HEK293T (cell line): ENCODE data around the gene DCTD.
"Not testable (repeated sequence)": the region's sequence is repeated elsewhere in the genome, so short reads cannot be mapped to it uniquely, and the experiment has no call there.

Experiments
- CTCF ChIA-PET: fragments of 350-600 bp; formaldehyde crosslinking; extraction: SDS; loops from one replicate; lab custom pipeline; 2021; ENCODE audit warnings: antibody characterized with exemption, inconsistent platforms; lab: Yijun Ruan, JAX
- POLR2A ChIA-PET: fragments of 350-600 bp; formaldehyde crosslinking; extraction: SDS; loops from one replicate; lab custom pipeline; 2020; ENCODE audit warnings: antibody characterized with exemption, inconsistent platforms; lab: Yijun Ruan, JAX
- DNase-seq: peaks from one replicate; pipeline ENCODE4 v3.0.0; 2012; ENCODE audit warnings: mixed read lengths; ENCODE audit errors: extremely low spot score
- ARNT ChIP-seq: fragments of 450-650 bp; IDR thresholded peaks from 2 replicates; pipeline ENCODE4 v1.6.1; 2017; ENCODE audit warnings: mild to moderate bottlenecking
- BHLHE40 ChIP-seq: fragments of 450-650 bp; IDR thresholded peaks from 2 replicates; pipeline ENCODE4 v1.6.1; 2016; ENCODE audit warnings: mild to moderate bottlenecking, moderate library complexity, borderline replicate concordance
- CTBP1 ChIP-seq: fragments of 450-650 bp; IDR thresholded peaks from 2 replicates; pipeline ENCODE4 v1.6.1; 2016; ENCODE audit warnings: borderline replicate concordance
- ELF4 ChIP-seq: fragments of 450-650 bp; IDR thresholded peaks from 2 replicates; pipeline ENCODE4 v1.6.1; 2017; ENCODE audit warnings: antibody characterized with exemption
- FOXA1 ChIP-seq: fragments of 450-650 bp; IDR thresholded peaks from 2 replicates; pipeline ENCODE4 v1.6.1; 2016; ENCODE audit warnings: mild to moderate bottlenecking
- FOXK2 ChIP-seq: fragments of 450-650 bp; IDR thresholded peaks from 2 replicates; pipeline ENCODE4 v1.6.1; 2016; ENCODE audit warnings: mild to moderate bottlenecking
- FOXM1 ChIP-seq: fragments of 450-650 bp; IDR thresholded peaks from 2 replicates; pipeline ENCODE4 v1.6.1; 2017; ENCODE audit warnings: mild to moderate bottlenecking, borderline replicate concordance
- HDGF ChIP-seq: fragments of 450-650 bp; IDR thresholded peaks from 2 replicates; pipeline ENCODE4 v1.6.1; 2017; ENCODE audit warnings: antibody characterized with exemption, borderline replicate concordance
- L3MBTL2 ChIP-seq: fragments of 450-650 bp; conservative IDR thresholded peaks from 2 replicates; pipeline ENCODE4 v1.6.1; 2016; ENCODE audit warnings: mild to moderate bottlenecking
- LEF1 ChIP-seq: fragments of 450-650 bp; IDR thresholded peaks from 2 replicates; pipeline ENCODE4 v1.6.1; 2017; ENCODE audit warnings: mild to moderate bottlenecking, borderline replicate concordance
- NFRKB ChIP-seq: fragments of 450-650 bp; IDR thresholded peaks from 2 replicates; pipeline ENCODE4 v1.6.1; 2016; ENCODE audit warnings: mild to moderate bottlenecking, moderate library complexity
- PKNOX1 ChIP-seq: fragments of 450-650 bp; IDR thresholded peaks from 2 replicates; pipeline ENCODE4 v1.6.1; 2016
- SP1 ChIP-seq: fragments of 450-650 bp; IDR thresholded peaks from 2 replicates; pipeline ENCODE4 v1.6.1; 2017
- SUZ12 ChIP-seq: fragments of 450-650 bp; IDR thresholded peaks from 2 replicates; pipeline ENCODE4 v1.6.1; 2016; ENCODE audit warnings: mild to moderate bottlenecking
- TARDBP ChIP-seq: fragments of 450-650 bp; IDR thresholded peaks from 2 replicates; pipeline ENCODE4 v1.6.1; 2016
- ZNF384 ChIP-seq: fragments of 450-650 bp; IDR thresholded peaks from 2 replicates; pipeline ENCODE4 v1.6.1; 2016

Gene DCTD

DNA sequence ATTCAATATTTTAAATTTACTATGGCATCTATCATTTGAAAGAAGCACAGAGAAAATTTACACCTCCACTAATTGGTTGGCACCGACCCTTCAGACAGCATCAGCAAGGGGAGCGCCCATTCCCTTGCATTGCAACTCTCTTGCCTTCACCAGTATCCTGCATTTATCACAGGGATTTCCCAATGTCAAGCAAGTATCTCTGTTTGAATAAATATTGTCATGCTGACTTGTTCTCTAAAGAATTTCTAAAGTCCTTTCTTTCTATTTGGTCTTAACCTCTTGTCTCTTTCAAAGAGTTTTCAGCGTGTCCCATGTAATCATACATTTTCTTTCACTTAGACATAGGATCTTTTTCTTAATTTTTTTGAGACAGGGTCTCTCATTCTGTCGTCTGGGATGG is 10.4 kb downstream of the DCTD start:
- no peak for TF ChIP-seq L3MBTL2
- no peak for TF ChIP-seq BHLHE40
- no peak for TF ChIP-seq NFRKB
- no peak for TF ChIP-seq ELF4
- no peak for TF ChIP-seq HDGF
- no peak for TF ChIP-seq PKNOX1
- TF ChIP-seq LEF1, result no peak
- no peak for TF ChIP-seq ZNF384
- TF ChIP-seq FOXM1, result no peak
- TF ChIP-seq ARNT, result no peak
- no peak for TF ChIP-seq FOXK2
- TF ChIP-seq FOXA1, result no peak
- TF ChIP-seq CTBP1, result no peak
- TF ChIP-seq SP1, result no peak
- ChIA-PET POLR2A (interaction anchor here (1.2 kb wide), 1 partner anchor 10 kb away, joined by 3 read pairs; no protein-coding TSS in a partner anchor), CTCF (no interaction called here)
- no peak for DNase-seq

DNA sequence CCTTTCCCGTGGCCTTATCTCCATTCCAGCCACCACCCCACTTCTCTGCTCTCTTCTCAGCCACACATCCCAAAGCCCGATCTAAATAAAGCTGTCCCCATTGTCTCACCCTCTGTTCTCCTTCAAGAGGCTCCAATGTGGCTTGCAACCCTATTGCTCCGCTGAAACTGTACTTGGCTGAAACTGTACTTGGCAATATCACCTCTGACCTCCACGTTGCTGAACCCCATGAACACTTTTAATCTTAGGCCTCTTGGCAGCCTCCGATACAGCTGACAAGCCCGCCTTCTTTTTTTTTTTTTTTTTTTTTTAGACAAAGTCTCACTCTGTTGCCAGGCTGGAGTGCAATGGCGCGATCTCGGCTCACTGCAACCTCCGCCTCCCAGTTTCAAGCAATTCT is 12.1 kb downstream of the DCTD start:
- no peak for DNase-seq
- POLR2A ChIA-PET, result interaction anchor here (1.3 kb wide), 1 partner anchor 11 kb away, joined by 3 read pairs; no protein-coding TSS in a partner anchor
- TF ChIP-seq LEF1 (no peak), CTBP1 (no peak), FOXA1 (no peak), ZNF384 (no peak), HDGF (no peak), PKNOX1 (no peak), BHLHE40 (no peak), FOXM1 (no peak), NFRKB (no peak), TARDBP (no peak), SUZ12 (no peak), ARNT (no peak), L3MBTL2 (no peak), ELF4 (no peak), FOXK2 (no peak), SP1 (no peak)
- CTCF ChIA-PET, result no interaction called here

DNA sequence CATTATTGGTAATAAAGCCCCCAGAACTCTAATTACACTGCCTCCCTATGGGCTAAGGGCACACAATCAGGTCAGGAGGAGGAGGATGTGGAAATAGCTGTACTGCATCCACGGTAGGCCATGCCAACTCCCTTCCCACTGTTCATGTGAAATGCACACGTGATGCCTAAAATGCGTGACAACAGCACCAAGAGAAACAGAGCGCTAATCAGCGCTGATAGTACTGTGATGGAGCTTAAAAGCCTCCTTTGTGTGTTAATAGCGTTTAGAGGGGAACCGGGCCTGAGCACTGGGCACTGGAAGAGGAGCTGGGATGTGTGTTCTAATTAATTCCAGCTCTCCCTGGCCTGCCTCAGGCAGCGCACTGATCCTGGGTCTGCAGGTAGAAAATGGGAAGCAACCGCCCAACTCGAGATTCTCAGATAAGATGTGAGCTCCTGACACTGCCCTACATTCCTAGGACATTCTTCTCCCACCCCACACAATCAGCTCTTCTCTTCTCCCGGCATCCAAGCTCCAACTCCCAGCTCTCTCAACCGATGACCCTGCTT is 12.9 kb downstream of the DCTD start:
- ChIA-PET POLR2A (interaction anchor here (1.0 to 1.3 kb wide), 2 partner anchors 11 to 14 kb away, joined by 3 read pairs; no protein-coding TSS in a partner anchor), CTCF (no interaction called here)
- no peak for TF ChIP-seq SUZ12
- TF ChIP-seq SP1, result no peak
- no peak for TF ChIP-seq TARDBP
- no peak for TF ChIP-seq PKNOX1
- no peak for TF ChIP-seq ARNT
- no peak for TF ChIP-seq ZNF384
- TF ChIP-seq LEF1, result no peak
- no peak for TF ChIP-seq HDGF
- no peak for TF ChIP-seq ELF4
- TF ChIP-seq BHLHE40, result no peak
- DNase-seq, result no peak

- ChIA-PET POLR2A (no interaction called here), CTCF (no interaction called here)
- TF ChIP-seq TARDBP (no peak), FOXK2 (no peak), LEF1 (no peak), HDGF (no peak), NFRKB (no peak), FOXM1 (no peak), ELF4 (no peak), ZNF384 (no peak), FOXA1 (no peak), PKNOX1 (no peak), SP1 (no peak), CTBP1 (no peak), BHLHE40 (no peak), L3MBTL2 (no peak), SUZ12 (no peak)
- DNase-seq, result no peak
Measured at GRCh38 chr4:182903013-182903412, 14.2 kb downstream of the DCTD start.

- no peak for DNase-seq
- POLR2A ChIA-PET, result no interaction called here
- no peak for TF ChIP-seq FOXA1
- no peak for TF ChIP-seq TARDBP
- no peak for TF ChIP-seq FOXM1
- TF ChIP-seq ARNT, result no peak
- TF ChIP-seq SP1, result no peak
- TF ChIP-seq LEF1, result no peak
- TF ChIP-seq BHLHE40, result no peak
- no peak for TF ChIP-seq SUZ12
- TF ChIP-seq ELF4, result no peak
- TF ChIP-seq NFRKB, result no peak
- TF ChIP-seq CTBP1, result no peak
- no peak for TF ChIP-seq HDGF
- CTCF ChIA-PET, result no interaction called here
Measured at GRCh38 chr4:182901337-182901736, 15.8 kb downstream of the DCTD start.

DNA sequence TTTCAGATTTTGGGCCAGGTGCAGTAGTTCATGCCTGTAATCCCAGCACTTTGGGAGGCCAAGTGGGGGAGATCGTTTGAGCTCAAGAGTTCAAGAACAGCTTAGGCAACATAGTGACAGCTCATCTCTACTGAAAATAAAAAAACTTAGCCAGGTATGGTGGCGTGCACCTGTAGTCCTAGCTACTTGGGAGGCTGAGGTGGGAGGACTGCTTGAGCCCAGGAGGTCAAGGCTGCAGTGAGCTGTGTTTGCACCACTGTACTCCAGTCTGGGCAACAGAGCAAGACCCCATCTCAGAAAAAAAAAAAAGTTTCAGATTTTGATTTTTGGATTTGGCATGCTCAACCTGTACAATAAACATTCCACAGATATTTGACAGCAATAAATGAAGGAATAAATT is 17.2 kb downstream of the DCTD start:
- DNase-seq, POLR2A ChIA-PET: not testable (repeated sequence)
- CTCF ChIA-PET, result interaction anchor here (0.6 to 0.7 kb wide), 2 partner anchors 18 to 94 kb away, joined by 3 to 5 read pairs; no protein-coding TSS in a partner anchor
